Heart left ventricle (tissue), 13 donors: ENCODE measurements around the gene SMC6.

ENCODE experiments used
- CTCF ChIP-seq, 12 donors: fragments of 200-600 bp; sonication (generic) in 4 of 12; IDR thresholded peaks; one replicate each; pipeline versions ENCODE4 v1.5.0 to v1.8.0; 2018 to 2022; ENCODE audit warnings: antibody characterized with exemption in 12 of 12, mild to moderate bottlenecking in 5 of 12
- POLR2A ChIP-seq, 2 donors: fragments of 450-650 bp; IDR thresholded peaks; one replicate each; pipeline ENCODE4 v1.6.1; 2017; ENCODE audit warnings: antibody characterized with exemption in 2 of 2, mild to moderate bottlenecking in 2 of 2, moderate library complexity in 2 of 2
- donor health status: ischemic (EF 13 %, LVEDD 7.1; RV severe dilation, severe dysfunction).
- donor health status: DM: no; HTN: yes; CAD: no.
- donor health status: DM: no; HTN: no; CAD: no.
- donor health status: ischemic (EF 25% LVEDD 6.9; RV normal size, moderate dysfunction).
- donor health status: ischemic (EF 25% LVEDD 5.7; RV mildly dilated, moderate dysfunction).
- donor health status: ischemic (EF 35%, LVEDD 5.7; RV mildly dilated, moderate dysfunction).
- donor health status: nonischemic (EF 11% LVEDD 7.7; RV severe dilation, severe dysfunction).
- donor health status: DM: yes; HTN: yes; CAD: no.
- donor health status: PGD.
- donor health status: ischemic (EF 29% LVEDD 5.4; RV normal size, mild dysfunction).
- donor health status: nonischemic (EF 23%, LVEDD 6.1; RV moderate dilation, normal function).

GRCh38 chr2:17713291-17713690, 40.3 kb downstream of the SMC6 start:
- TF ChIP-seq CTCF (IDR thresholded peaks at IDR 0.05) (no peak), POLR2A (IDR thresholded peaks at IDR 0.05) (no peak)
